Esophagus squamous epithelium (tissue), 5 donors: ENCODE data around the gene L2HGDH. TPM values are rescaled to one million over a fixed set of nuclear protein-coding genes. Genes with fewer than 3 reads are reported as not detected.

ENCODE experiments used
- DNase-seq: peaks from one replicate; lab custom pipeline; 2025; lab: John Stamatoyannopoulos, UW
- H3K27ac ChIP-seq, 4 donors: fragments of 200-600 bp; sonication (generic); one replicate each; pipeline ENCODE4 v1.5.1; 2016 to 2019; ENCODE audit warnings: mild to moderate bottlenecking in 1 of 4
- H3K27me3 ChIP-seq, 4 donors: fragments of 200-600 bp; sonication (generic); 1 replicate in 3 of 4; 2 replicates in 1 of 4; pipeline versions ENCODE4 v1.5.1 to v1.6.0; 2017 to 2021; ENCODE audit warnings: antibody characterized with exemption in 1 of 4
- H3K36me3 ChIP-seq, 3 donors: fragments of 200-600 bp; sonication (generic); one replicate each; pipeline ENCODE4 v1.5.1; 2016 to 2019
- H3K4me1 ChIP-seq, 3 donors: fragments of 200-600 bp; sonication (generic); one replicate each; pipeline ENCODE4 v1.5.1; 2017 to 2019
- H3K4me3 ChIP-seq, 4 donors: fragments of 200-600 bp; sonication (generic); 1 replicate in 3 of 4; 2 replicates in 1 of 4; pipeline ENCODE4 v1.5.1; 2016 to 2019; ENCODE audit warnings: mild to moderate bottlenecking in 2 of 4, moderate library complexity in 1 of 4
- H3K9me3 ChIP-seq, 3 donors: fragments of 200-600 bp; sonication (generic); one replicate each; pipeline ENCODE4 v1.5.1; 2016 to 2019
- POLR2A ChIP-seq, 4 donors: fragments of 450-650 bp; IDR thresholded peaks; one replicate each; pipeline ENCODE4 v1.6.1; 2017; ENCODE audit warnings: antibody characterized with exemption in 4 of 4, mild to moderate bottlenecking in 4 of 4, moderate library complexity in 3 of 4
- WGBS, 2 donors: methylation state at CpG; one replicate each; pipeline ENCODE4 v1.1.5; 2018; 5-methylcytosine and 5-hydroxymethylcytosine counted together
- intact Hi-C: fragments of 100-400 bp; cut with DNase I; formaldehyde crosslinking; loops from one replicate; pipeline ENCODE4 v1.15.0; 2022
- total RNA-seq, 4 donors: library from RNA; depleted of rRNA; stranded (reverse); fragments of >200 nt; gene quantifications; one replicate each; pipeline ENCODE4 v1.1.0, GENCODE V29; 2016
- TF ChIP-seq, protein P1 (sequence below), 6 experiments: fragments of 450-650 bp in 4 of 6; fragments of 200-600 bp in 2 of 6; sonication (generic) in 2 of 6; IDR thresholded peaks; one replicate each; pipeline ENCODE4 v1.5.1; 2016 to 2019; ENCODE audit warnings: antibody characterized with exemption in 6 of 6, mild to moderate bottlenecking in 4 of 6, moderate library complexity in 4 of 6
- donor health status: DM: yes; HTN: yes; CAD: no.

The L2HGDH gene
- total RNA-seq, 4 donors from 2014 or later, result 6.5 to 14.2 (median 9.3) TPM

DNA sequence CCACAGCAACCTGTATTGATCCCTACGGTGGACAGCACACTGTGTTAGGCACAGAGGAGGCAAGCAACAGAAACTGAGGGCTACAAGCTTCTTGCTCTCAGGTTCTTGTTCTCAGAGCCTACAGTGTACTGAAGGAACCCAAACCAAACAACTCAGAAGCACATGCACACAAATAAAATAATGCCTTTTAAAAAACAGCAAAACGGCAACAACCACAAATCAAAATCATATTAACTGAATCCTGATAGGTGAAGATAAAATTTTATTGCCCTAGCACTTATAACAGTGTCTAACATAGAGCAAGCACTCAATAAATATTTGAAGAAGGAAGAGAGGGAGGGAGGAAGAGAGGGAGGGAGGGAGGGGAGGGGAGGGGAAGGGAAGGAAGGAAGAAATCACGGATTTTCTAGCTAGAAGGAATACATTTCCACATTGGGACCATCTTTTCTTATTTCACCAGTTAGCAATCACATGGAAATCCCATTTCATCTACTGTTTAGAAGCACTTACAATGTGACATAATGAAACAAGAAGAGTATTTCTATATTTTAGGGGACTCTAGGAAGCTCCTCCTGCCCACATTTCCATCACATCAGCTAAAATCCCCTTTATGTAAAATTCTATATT is 27.3 kb upstream of the L2HGDH start:
- intact Hi-C loops, result no loop called here
- Histone ChIP-seq H3K9me3 (no peaks in the 10 kb centered on the region), H3K27ac (no peak overlapping the region), H3K27me3 (no peaks in the 10 kb centered on the region), H3K4me1 (peaks cover 0 to 55% (median 24%) of the 10 kb centered on the region in 3 donors), H3K4me3 (no peak overlapping the region), H3K36me3 (peaks cover 0 to 19% (median 0%) of the 10 kb centered on the region in 3 donors)
- WGBS, 2 donors, result 75 to 77% methylated on average over 3 of the region's 3 CpGs
- TF ChIP-seq POLR2A (IDR thresholded peaks at IDR 0.05), result no peak
- TF ChIP-seq, protein P1, sequence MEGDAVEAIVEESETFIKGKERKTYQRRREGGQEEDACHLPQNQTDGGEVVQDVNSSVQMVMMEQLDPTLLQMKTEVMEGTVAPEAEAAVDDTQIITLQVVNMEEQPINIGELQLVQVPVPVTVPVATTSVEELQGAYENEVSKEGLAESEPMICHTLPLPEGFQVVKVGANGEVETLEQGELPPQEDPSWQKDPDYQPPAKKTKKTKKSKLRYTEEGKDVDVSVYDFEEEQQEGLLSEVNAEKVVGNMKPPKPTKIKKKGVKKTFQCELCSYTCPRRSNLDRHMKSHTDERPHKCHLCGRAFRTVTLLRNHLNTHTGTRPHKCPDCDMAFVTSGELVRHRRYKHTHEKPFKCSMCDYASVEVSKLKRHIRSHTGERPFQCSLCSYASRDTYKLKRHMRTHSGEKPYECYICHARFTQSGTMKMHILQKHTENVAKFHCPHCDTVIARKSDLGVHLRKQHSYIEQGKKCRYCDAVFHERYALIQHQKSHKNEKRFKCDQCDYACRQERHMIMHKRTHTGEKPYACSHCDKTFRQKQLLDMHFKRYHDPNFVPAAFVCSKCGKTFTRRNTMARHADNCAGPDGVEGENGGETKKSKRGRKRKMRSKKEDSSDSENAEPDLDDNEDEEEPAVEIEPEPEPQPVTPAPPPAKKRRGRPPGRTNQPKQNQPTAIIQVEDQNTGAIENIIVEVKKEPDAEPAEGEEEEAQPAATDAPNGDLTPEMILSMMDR (IDR thresholded peaks at IDR 0.05), result no peak
- no peak for DNase-seq

- TF ChIP-seq, protein P1 (IDR thresholded peaks at IDR 0.05), result no peak
- TF ChIP-seq POLR2A (IDR thresholded peaks at IDR 0.05), result no peak
- H3K9me3 ChIP-seq, result no peaks in the 10 kb centered on the region
- WGBS, 2 donors, result 89 to 100% methylated on average over 2 of the region's 2 CpGs
- peaks cover 0 to 19% (median 0%) of the 10 kb centered on the region in 3 donors for H3K36me3 ChIP-seq
- H3K27me3 ChIP-seq, result no peaks in the 10 kb centered on the region
- no peak overlapping the region for H3K27ac ChIP-seq
- intact Hi-C loops, result no loop called here
- H3K4me1 ChIP-seq, result peaks cover 0 to 48% (median 24%) of the 10 kb centered on the region in 3 donors
- DNase-seq, result no peak
- H3K4me3 ChIP-seq, result no peak overlapping the region
Observed at GRCh38 chr14:50338587-50338986, 26.6 kb upstream of the L2HGDH start.

GRCh38 chr14:50335989-50336824 is 24.2 kb upstream of the L2HGDH start:
- H3K4me3 ChIP-seq, result no peak overlapping the region
- H3K9me3 ChIP-seq, result no peaks in the 10 kb centered on the region
- H3K27ac ChIP-seq, result peak overlapping the region; percentile 13 to 72 (median 68)
- intact Hi-C loops, result no loop called here
- 48 to 59% methylated on average over 5 of the region's 7 CpGs for WGBS, 2 donors
- H3K36me3 ChIP-seq, result peaks cover 0 to 38% (median 0%) of the 10 kb centered on the region in 3 donors
- no peak for DNase-seq
- peaks cover 0 to 34% (median 13%) of the 10 kb centered on the region in 3 donors for H3K4me1 ChIP-seq
- no peak for TF ChIP-seq POLR2A (IDR thresholded peaks at IDR 0.05)
- TF ChIP-seq, protein P1 (IDR thresholded peaks at IDR 0.05), result no peak
- no peaks in the 10 kb centered on the region for H3K27me3 ChIP-seq

GRCh38 chr14:50335389-50335788 is 23.4 kb upstream of the L2HGDH start:
- TF ChIP-seq, protein P1 (IDR thresholded peaks at IDR 0.05), result no peak
- H3K4me3 ChIP-seq, result no peak overlapping the region
- H3K27me3 ChIP-seq, result no peaks in the 10 kb centered on the region
- peaks cover 0 to 43% (median 0%) of the 10 kb centered on the region in 3 donors for H3K36me3 ChIP-seq
- peaks cover 0 to 34% (median 13%) of the 10 kb centered on the region in 3 donors for H3K4me1 ChIP-seq
- intact Hi-C loops, result no loop called here
- peak overlapping the region; percentile 13 to 72 (median 68) for H3K27ac ChIP-seq
- no peak for DNase-seq
- H3K9me3 ChIP-seq, result no peaks in the 10 kb centered on the region
- WGBS, 2 donors, result 20 to 50% methylated on average over 7 of the region's 7 CpGs

DNA sequence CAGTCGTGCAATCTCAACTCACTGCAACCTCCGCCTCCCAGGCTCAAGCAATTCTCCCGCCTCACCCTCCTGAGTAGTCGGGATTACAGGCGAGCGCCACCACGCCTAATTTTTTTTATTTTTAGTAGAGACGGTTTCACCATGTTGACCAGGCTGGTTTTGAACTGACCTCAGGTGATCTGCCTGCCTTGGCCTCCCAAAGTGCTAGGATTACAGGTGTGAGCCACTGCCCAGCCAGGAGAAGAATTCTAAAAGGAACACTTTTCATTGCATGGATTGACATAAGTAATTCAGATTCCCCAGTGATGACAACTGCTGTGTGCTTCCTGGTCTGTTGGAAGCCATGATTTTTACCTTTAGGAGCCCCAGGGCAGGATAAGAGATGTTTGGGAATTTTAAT is 22.2 kb upstream of the L2HGDH start:
- intact Hi-C loops, result no loop called here
- Histone ChIP-seq H3K4me3 (no peak overlapping the region), H3K27ac (peak overlapping the region in 2 of 4 donors; percentile 25 to 71), H3K36me3 (peaks cover 0 to 48% (median 0%) of the 10 kb centered on the region in 3 donors), H3K4me1 (peaks cover 0 to 34% (median 13%) of the 10 kb centered on the region in 3 donors), H3K27me3 (no peaks in the 10 kb centered on the region), H3K9me3 (no peaks in the 10 kb centered on the region)
- 77 to 95% methylated on average over 6 to 7 of the region's 8 CpGs for WGBS, 2 donors
- TF ChIP-seq, protein P1 (IDR thresholded peaks at IDR 0.05), result no peak
- no peak for TF ChIP-seq POLR2A (IDR thresholded peaks at IDR 0.05)
- DNase-seq, result no peak
